Measurements from ENCODE around the gene CD7.
A peak's percentile ranks its signal among the peaks of the same experiment; 100 is the strongest.

The CD7 gene

DNA sequence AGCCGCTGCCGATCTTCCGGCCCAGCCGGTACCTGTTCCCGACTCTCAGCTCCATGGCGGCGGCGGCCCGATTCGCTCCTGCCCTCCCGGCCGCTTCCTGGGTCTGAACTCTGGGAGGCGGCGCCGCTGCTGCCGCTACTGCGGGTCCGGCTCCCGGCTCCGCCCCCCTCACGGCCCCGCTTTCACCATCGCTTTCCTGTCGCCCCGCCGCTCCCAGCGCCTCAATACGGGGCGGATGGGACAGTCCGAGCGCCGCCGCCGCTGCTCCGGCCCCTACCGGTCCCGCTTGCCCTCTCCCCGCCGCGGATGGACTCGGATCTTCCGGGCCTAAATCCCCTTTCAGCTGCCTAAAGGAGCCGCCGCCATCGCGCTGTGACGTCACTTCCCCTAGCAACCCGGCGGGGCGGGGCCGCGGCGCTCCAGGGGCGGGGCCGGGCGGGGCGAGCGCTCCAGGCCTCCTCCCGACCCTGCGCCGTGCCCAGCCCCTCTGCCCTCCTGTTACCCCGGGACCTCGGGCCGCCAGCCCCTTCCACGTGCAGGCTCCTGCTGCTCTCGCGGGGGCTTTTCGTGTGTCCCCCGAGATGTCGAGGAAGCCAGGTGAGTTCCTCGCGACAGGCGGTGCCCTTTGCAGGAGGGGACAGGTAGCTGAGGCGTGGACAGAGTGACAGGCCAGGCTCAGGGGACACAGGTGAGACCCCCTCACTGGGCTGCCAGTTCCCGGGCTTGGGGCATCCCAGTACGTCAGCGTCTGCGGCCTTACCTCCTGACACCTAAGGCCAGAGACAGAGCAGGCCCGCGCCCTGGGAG is 43.9 kb downstream of the CD7 start, which contains the start of gene CSNK1D:
Gene CSNK1D (minus strand): TSS at position 374 of the 807 bp plus-strand sequence. CDS start 319 bp downstream, at position 55.
- H3K4me3 ChIP-seq (ENCODE audit: low read depth, low read length), result peak within 1 kb of the TSS; percentile 84
- TF ChIP-seq, protein P1, sequence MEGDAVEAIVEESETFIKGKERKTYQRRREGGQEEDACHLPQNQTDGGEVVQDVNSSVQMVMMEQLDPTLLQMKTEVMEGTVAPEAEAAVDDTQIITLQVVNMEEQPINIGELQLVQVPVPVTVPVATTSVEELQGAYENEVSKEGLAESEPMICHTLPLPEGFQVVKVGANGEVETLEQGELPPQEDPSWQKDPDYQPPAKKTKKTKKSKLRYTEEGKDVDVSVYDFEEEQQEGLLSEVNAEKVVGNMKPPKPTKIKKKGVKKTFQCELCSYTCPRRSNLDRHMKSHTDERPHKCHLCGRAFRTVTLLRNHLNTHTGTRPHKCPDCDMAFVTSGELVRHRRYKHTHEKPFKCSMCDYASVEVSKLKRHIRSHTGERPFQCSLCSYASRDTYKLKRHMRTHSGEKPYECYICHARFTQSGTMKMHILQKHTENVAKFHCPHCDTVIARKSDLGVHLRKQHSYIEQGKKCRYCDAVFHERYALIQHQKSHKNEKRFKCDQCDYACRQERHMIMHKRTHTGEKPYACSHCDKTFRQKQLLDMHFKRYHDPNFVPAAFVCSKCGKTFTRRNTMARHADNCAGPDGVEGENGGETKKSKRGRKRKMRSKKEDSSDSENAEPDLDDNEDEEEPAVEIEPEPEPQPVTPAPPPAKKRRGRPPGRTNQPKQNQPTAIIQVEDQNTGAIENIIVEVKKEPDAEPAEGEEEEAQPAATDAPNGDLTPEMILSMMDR (IDR thresholded peaks at IDR 0.05; ENCODE audit: low read depth, low read length), result no peak

DNA sequence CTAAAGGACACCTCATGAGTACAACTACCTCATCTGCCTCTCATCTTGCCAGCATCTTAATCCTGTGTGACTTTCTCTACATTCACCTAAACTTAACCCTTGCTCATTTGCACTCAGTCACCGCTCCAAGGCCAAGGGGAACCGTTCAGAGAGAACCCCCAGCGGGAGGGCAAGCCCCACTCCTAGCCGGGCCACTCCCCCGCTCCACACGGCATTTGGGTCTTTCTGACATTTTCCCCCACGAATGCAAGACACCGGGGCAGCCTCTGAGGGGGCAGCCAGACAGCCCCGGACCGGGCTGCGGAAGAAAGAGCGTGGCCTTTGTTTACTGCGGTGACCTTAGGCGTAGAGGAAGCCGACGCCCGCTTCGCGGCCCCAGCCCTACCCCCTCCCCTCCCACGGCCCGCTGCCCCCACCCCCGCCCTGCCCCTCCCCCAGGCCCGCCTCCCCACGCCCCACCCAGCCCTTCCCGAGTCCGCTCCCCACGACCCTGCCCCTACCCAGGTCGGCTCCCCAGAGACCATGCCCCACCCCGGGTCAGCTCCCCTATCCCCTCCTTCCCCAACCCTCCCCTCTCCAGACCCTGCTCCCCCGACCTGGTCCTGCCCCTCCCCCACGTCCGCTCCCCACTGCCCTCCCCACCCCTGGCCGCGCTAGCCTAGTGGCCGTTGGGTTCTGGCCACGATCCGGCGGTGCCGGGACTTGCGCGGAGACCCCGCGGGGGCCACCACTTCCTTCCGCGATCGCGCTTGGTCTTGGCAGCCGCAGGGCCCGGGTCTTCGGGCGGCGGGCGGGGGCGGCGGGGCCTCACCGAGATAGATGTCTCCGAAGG is 44.7 kb downstream of the CD7 start:
- TF ChIP-seq, protein P1 (IDR thresholded peaks at IDR 0.05; ENCODE audit: low read depth, low read length), result no peak

DNA sequence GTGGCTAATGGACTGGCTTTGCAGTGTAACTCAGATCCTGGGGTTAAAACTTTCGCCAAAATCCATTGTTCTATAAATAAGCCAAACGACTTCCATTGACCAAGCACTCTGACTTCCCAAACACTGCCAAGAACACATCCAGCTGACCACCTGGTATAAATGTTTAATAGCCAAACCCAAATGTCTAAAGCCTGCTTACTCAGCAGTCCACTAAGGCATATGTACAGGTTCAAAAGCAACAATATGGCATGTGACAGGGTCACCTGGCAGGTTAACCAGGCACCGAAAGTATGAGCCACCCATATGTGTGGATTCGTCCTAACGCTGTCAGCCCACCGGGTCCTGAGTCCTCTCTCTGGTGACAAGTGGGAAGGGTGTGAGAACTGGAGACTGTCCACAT is 46.0 kb downstream of the CD7 start:
- TF ChIP-seq, protein P1 (IDR thresholded peaks at IDR 0.05; ENCODE audit: low read depth, low read length), result no peak
- peak overlapping the region; percentile 84; the same call in 1 of the 2 replicates for H3K4me3 ChIP-seq (ENCODE audit: low read depth, low read length)

More for the DNA sequence above, 44.7 kb downstream of the CD7 start:
- H3K4me3 ChIP-seq (ENCODE audit: low read depth, low read length), result peak overlapping the region; percentile 84

DNA sequence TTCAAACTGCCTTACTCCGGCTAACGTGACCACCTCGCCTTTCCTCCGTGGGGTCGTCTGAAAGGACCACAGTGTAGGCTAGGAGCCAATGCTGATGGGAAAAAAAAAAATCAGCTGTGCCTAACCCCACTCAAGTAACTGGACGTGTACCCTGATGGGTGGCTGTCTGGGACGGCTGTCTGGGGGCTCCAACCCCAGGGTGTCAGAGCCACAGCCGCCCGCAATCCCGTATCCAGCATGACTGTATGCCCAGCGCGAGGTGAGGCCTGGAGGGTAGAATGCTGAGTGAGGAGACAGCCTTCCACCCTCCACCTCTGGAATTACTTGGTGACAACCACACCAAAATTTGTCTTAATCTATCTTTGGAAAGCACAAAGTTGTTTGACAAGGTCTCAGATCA is 46.8 kb downstream of the CD7 start:
- H3K4me3 ChIP-seq (ENCODE audit: low read depth, low read length), result no peak overlapping the region
- TF ChIP-seq, protein P1 (IDR thresholded peaks at IDR 0.05; ENCODE audit: low read depth, low read length), result no peak

DNA sequence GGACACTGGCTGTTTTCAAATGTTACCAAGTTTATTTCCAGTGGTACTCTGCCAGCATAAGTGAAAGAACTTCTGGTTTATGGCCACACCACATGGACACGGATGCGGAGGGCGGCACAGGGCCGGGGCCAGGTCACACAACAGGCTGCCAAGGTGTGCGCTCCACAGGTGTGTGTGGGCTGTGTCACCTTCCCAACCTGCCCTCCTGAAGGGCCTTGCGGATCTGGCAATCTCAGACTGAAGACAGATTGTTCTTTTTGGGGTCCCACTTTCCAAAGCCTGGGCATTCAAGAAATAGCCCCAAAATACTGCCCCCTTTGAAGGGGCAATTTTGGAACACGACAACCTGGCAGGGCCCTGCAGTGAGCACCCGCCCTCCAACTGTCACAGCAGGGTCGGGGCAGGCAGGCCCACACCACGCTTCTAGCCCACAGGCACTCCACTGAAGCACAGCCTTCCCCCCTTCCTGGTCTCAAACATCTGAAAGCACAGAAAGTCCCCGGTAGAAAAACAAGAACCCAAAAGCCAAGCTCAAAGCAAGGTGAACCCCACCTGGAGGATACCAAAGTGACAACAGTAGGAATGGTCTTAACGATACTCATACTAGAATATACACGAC is 47.4 kb downstream of the CD7 start:
- TF ChIP-seq, protein P1 (IDR thresholded peaks at IDR 0.05; ENCODE audit: low read depth, low read length), result no peak
- no peak overlapping the region for H3K4me3 ChIP-seq (ENCODE audit: low read depth, low read length)

DNA sequence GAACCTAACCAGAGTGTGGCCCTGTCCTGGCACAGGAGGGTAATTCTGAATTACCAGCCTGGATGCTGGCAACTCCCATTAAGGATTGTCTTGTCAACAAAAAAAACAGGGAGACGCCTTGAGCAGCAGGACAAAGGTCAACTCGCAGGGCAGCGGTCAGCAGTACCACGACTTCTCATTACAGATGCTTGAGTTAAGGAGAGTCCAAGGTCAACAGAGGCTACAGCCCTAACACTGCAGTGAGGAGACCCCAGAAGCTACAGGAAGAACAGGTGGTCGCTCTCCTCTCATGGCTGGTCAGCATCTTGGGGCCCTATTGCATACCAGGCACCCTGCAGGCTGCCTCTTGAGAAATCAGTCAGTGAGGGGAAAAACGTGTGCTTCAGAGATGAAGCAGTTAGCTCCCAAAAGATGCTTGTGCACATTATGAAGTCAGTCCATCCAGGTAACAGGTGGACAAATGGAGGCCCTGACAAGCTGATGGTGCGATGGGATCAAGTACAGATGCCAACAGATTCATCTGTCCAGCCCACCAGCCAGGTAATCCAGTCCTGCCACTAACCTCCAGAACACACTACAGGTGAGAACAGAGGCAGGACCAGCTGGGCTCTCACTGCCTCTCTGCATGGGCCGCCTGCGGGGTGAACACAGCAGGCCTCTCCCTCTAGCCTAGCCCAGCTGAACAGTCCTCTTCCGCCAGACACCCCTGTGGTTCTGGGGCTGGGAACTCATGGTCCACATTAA is 48.1 kb downstream of the CD7 start:
- TF ChIP-seq, protein P1 (IDR thresholded peaks at IDR 0.05; ENCODE audit: low read depth, low read length), result no peak
- no peak overlapping the region for H3K4me3 ChIP-seq (ENCODE audit: low read depth, low read length)
